GM12865 (cell line): ENCODE results near the gene SLC10A7.

Experiments used
- DNase-seq: peaks from one replicate; pipeline ENCODE4 v3.0.0; 2010; ENCODE audit warnings: low read depth
- H3K4me3 ChIP-seq: 2 replicates; pipeline ENCODE4 v1.5.1; 2011; ENCODE audit warnings: mild to moderate bottlenecking, low read depth, low read length, control low read depth
- TF ChIP-seq, protein P1 (sequence below): IDR thresholded peaks from 2 replicates; pipeline ENCODE4 v1.5.1; 2011; ENCODE audit warnings: low read length, control low read depth, low read depth, inconsistent platforms; ENCODE audit not compliant: insufficient read depth; ENCODE audit errors: missing control alignments

Gene SLC10A7

DNA sequence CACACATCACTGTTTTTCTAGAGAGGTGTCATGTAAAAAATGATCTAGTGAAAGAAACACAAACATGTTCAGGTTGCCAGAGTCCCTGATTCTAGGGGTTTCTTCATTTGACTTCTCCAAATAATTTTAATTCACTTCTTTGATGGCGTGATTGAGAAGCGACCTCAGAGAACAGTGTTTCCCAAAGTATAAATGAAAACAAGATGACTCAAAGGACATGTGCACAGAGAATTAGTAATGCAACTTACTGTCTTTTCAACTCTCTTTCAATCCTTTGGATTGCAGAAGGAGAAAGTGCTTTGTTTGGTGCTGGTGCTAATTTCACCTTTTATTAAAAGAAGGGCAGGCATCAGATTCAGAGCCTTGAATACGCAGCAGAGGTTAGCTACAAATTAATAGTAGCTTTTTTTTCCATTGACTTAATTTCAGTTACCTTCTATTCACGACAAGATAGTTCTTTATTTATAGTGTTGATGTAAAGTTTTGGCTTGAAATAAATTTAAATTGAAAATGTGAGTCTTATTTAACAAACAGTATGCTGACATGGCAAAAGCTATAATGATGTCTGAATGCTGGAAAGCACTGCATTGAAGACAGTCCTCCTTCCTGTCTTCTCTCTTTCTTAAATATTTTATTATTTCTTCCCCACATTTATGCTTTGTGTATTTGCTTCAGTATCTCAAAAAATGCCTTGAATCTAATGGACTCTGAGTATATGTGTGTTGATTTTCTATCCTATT, 85.1 kb downstream of the SLC10A7 start:
- no peak for DNase-seq
- no peak overlapping the region for H3K4me3 ChIP-seq
- TF ChIP-seq, protein P1, sequence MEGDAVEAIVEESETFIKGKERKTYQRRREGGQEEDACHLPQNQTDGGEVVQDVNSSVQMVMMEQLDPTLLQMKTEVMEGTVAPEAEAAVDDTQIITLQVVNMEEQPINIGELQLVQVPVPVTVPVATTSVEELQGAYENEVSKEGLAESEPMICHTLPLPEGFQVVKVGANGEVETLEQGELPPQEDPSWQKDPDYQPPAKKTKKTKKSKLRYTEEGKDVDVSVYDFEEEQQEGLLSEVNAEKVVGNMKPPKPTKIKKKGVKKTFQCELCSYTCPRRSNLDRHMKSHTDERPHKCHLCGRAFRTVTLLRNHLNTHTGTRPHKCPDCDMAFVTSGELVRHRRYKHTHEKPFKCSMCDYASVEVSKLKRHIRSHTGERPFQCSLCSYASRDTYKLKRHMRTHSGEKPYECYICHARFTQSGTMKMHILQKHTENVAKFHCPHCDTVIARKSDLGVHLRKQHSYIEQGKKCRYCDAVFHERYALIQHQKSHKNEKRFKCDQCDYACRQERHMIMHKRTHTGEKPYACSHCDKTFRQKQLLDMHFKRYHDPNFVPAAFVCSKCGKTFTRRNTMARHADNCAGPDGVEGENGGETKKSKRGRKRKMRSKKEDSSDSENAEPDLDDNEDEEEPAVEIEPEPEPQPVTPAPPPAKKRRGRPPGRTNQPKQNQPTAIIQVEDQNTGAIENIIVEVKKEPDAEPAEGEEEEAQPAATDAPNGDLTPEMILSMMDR, result no peak

DNA sequence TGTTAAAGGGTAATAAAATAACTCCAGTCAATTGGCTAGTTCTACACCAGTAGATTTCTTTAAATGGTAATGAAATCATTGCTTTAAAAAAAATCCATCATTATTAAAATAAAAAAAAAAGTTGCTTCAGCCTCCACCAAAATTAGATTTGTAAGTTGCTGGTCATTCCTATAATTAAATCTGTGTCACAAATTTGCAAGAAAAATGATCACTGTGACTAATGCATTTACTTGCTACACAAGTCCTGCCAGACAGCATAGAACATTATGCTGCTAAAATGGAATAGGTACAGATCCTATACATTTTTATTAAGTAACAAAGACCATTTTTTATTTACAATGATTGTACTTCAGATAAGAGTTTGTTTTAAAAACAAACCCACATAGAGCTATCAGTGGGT, 85.8 kb downstream of the SLC10A7 start:
- TF ChIP-seq, protein P1, result no peak
- no peak overlapping the region for H3K4me3 ChIP-seq
- DNase-seq, result no peak

DNA sequence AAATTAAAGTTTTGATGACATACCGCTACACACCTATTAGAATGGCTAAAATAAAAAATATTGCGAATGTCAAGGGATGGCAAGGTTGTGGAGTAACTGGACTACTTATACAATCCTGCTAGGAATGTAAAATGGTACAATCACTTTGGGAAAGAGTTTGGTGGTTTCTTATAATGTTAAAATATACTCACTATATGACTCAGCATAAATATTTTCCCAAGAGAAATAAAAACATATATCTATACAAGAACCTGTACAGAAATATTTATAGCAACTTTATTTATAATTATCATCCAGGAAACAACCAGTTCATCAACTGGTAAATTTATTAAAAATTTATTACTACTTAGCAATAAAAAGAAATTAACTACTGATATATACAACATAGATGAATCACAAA, 89.7 kb downstream of the SLC10A7 start:
- no peak overlapping the region for H3K4me3 ChIP-seq
- TF ChIP-seq, protein P1, result no peak
- DNase-seq, result no peak

DNA sequence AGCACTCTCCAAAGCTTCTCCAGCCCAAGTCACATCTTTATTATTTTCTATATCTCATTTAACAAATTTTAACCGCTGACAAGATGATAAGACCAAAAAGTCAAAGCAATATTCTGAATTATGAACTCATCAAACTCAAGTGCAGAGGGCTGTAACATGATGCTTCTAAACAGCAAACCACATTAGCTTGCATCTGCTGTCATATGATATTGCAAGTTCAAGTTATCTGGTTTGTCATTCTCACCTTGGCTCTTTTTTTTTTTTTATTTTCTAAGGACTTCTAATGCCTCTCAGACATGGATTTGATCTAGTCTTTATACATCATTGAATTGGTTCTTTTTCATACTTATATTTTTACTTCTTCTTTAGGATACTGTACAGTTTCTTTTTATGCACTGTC, 93.4 kb downstream of the SLC10A7 start:
- TF ChIP-seq, protein P1, result no peak
- H3K4me3 ChIP-seq, result no peak overlapping the region
- no peak for DNase-seq

DNA sequence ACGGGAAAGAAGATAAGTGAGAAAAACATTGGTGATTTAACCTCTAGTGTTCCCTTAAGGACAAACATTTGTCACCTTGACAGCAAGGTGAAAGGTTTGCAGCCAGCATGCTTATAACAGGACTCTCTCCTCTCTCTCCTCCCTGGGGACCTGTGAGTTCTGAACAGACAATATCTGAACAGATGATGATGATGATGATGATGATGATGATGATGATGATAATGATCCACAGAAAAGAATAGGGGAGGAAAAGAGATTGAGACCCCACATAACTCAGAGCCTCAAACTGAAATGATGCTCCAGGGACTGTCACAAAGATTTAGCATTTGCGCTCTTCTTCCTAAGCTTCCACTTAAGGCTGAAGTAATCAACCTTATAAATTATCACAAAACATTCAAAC, 103.9 kb downstream of the SLC10A7 start:
- no peak overlapping the region for H3K4me3 ChIP-seq
- TF ChIP-seq, protein P1, result no peak
- DNase-seq, result no peak

DNA sequence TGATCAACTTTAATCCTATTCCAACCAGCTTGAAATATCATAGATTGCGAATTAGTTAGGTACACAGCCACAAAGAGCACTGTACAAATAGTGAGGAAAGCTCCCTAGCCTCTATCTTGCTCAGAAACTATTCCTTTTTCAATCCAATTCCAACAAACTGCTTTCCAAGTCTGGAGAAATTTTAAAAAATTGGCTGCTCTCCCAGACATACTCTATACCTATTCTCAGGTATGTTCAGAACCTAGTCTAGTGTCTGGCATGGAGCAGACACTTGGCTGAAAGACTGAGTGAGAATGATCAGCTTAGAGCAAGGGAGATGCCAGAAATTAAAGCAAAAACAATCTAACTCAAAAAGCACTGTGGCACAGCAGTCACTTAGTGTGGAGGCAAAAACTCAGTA, 105.9 kb downstream of the SLC10A7 start:
- TF ChIP-seq, protein P1, result no peak
- no peak overlapping the region for H3K4me3 ChIP-seq
- no peak for DNase-seq

DNA sequence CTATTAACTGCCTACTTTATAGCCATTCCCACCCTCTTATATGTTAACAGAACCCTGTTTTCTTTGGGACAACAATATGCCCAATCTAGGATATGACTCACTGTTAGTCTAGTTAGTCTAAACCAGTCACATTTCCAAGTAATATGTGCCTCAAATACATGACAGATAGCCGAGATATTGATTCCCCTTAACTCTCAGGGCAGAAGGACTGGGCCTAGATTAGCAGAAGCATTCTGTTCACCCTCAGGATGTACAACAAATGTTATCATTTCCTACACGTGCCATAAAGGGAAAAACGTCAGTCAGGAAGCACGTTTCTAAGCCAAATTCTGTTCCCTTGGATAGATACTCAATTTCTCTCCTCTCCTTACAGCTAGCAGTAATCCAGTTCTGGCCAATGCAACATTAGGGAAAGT, 114.1 kb downstream of the SLC10A7 start:
- no peak for DNase-seq
- H3K4me3 ChIP-seq, result no peak overlapping the region
- TF ChIP-seq, protein P1, result no peak
